Uterus (tissue), 2 donors: Measurements from ENCODE around the gene GCSAM.

Experiments
- CTCF ChIP-seq, 4 experiments: fragments of 200-600 bp in 2 of 4; fragments of 450-650 bp in 2 of 4; sonication (generic) in 2 of 4; IDR thresholded peaks; one replicate each; pipeline ENCODE4 v1.5.1; 2016 to 2019; ENCODE audit warnings: antibody characterized with exemption in 4 of 4, mild to moderate bottlenecking in 2 of 4, moderate library complexity in 1 of 4
- POLR2A ChIP-seq, 2 donors: fragments of 450-650 bp; IDR thresholded peaks; one replicate each; pipeline ENCODE4 v1.6.1; 2016; ENCODE audit warnings: antibody characterized with exemption in 2 of 2, mild to moderate bottlenecking in 1 of 2, moderate library complexity in 1 of 2

GRCh38 chr3:112093180-112093522, 39.9 kb downstream of the GCSAM start:
- TF ChIP-seq CTCF (IDR thresholded peaks at IDR 0.05) (no peak), POLR2A (IDR thresholded peaks at IDR 0.05) (no peak)
